Muscle layer of colon (tissue), 2 donors: Measurements from ENCODE around the gene ABCC8.

ENCODE experiments used
- H3K27ac ChIP-seq: one replicate; pipeline ENCODE4 v1.7.0; 2013; ENCODE audit warnings: low read depth, mild to moderate bottlenecking, low read length, moderate library complexity
- H3K27me3 ChIP-seq, 2 donors: one replicate each; pipeline ENCODE4 v1.7.0; 2013; ENCODE audit warnings: low read length in 2 of 2, mild to moderate bottlenecking in 2 of 2; ENCODE audit not compliant: insufficient read depth in 2 of 2, control insufficient read depth in 1 of 2
- H3K36me3 ChIP-seq: one replicate; pipeline ENCODE4 v1.7.0; 2013; ENCODE audit warnings: mild to moderate bottlenecking, low read length; ENCODE audit not compliant: insufficient read depth
- H3K4me1 ChIP-seq: one replicate; pipeline ENCODE4 v1.7.0; 2013; ENCODE audit warnings: mild to moderate bottlenecking, low read length; ENCODE audit not compliant: insufficient read depth
- H3K4me3 ChIP-seq, 2 donors: one replicate each; pipeline ENCODE4 v1.7.0; 2013; ENCODE audit warnings: low read length in 2 of 2, low read depth in 1 of 2, mild to moderate bottlenecking in 1 of 2, moderate library complexity in 1 of 2
- H3K9ac ChIP-seq: one replicate; pipeline ENCODE4 v1.7.0; 2013; ENCODE audit warnings: low read length
- H3K9me3 ChIP-seq: one replicate; pipeline ENCODE4 v1.7.0; 2013; ENCODE audit warnings: mild to moderate bottlenecking, low read length
- donor health status: abdominal sarcoma.
- donor health status: Adenocarcinoma of cecum.

Gene ABCC8

GRCh38 chr11:17483505-17483904 is 6.9 kb upstream of the ABCC8 start:
- Histone ChIP-seq H3K27ac (no peak overlapping the region), H3K9me3 (no peaks in the 10 kb centered on the region), H3K4me1 (no peaks in the 10 kb centered on the region), H3K27me3 (peaks cover 0 to 4% of the 10 kb centered on the region in 2 donors), H3K4me3 (no peak overlapping the region), H3K36me3 (no peaks in the 10 kb centered on the region), H3K9ac (no peak overlapping the region)

- no peak overlapping the region for H3K27ac ChIP-seq
- no peaks in the 10 kb centered on the region for H3K9me3 ChIP-seq
- no peak overlapping the region for H3K4me3 ChIP-seq
- H3K4me1 ChIP-seq = no peaks in the 10 kb centered on the region
- H3K36me3 ChIP-seq = no peaks in the 10 kb centered on the region
- H3K9ac ChIP-seq = no peak overlapping the region
- H3K27me3 ChIP-seq = peaks cover 10 to 11% of the 10 kb centered on the region in 2 donors
Measured at GRCh38 chr11:17481905-17482304, 5.3 kb upstream of the ABCC8 start.

GRCh38 chr11:17479284-17480214 is 2.9 kb upstream of the ABCC8 start:
- Histone ChIP-seq H3K4me3 (no peak overlapping the region), H3K9me3 (no peaks in the 10 kb centered on the region), H3K36me3 (no peaks in the 10 kb centered on the region), H3K4me1 (no peaks in the 10 kb centered on the region), H3K9ac (no peak overlapping the region), H3K27me3 (peaks cover 21 to 26% of the 10 kb centered on the region in 2 donors), H3K27ac (no peak overlapping the region)

GRCh38 chr11:17478070-17478469 is 1.4 kb upstream of the ABCC8 start:
- no peaks in the 10 kb centered on the region for H3K4me1 ChIP-seq
- peaks cover 21 to 31% of the 10 kb centered on the region in 2 donors for H3K27me3 ChIP-seq

GRCh38 chr11:17477361-17477760 is 716 bp upstream of the ABCC8 start:
- Histone ChIP-seq H3K36me3 (no peaks in the 10 kb centered on the region), H3K9me3 (no peaks in the 10 kb centered on the region), H3K4me3 (no peak overlapping the region), H3K27ac (no peak overlapping the region), H3K27me3 (peaks cover 21 to 32% of the 10 kb centered on the region in 2 donors), H3K9ac (no peak overlapping the region), H3K4me1 (no peaks in the 10 kb centered on the region)

More at GRCh38 chr11:17478070-17478469, 1.4 kb upstream of the ABCC8 start:
- Histone ChIP-seq H3K9ac (no peak overlapping the region), H3K9me3 (no peaks in the 10 kb centered on the region), H3K4me3 (no peak overlapping the region), H3K36me3 (no peaks in the 10 kb centered on the region), H3K27ac (no peak overlapping the region)

- Histone ChIP-seq H3K27me3 (peaks cover 21 to 32% of the 10 kb centered on the region in 2 donors), H3K4me3 (no peak overlapping the region)
Measured at GRCh38 chr11:17477084-17477333, 364 bp upstream of the ABCC8 start.

GRCh38 chr11:17475666-17476316 is 854 bp downstream of the ABCC8 start:
- peaks cover 21 to 32% of the 10 kb centered on the region in 2 donors for H3K27me3 ChIP-seq
- no peaks in the 10 kb centered on the region for H3K4me1 ChIP-seq
- no peak overlapping the region for H3K4me3 ChIP-seq
- H3K27ac ChIP-seq = no peak overlapping the region
- H3K9me3 ChIP-seq = no peaks in the 10 kb centered on the region
- no peaks in the 10 kb centered on the region for H3K36me3 ChIP-seq
- no peak overlapping the region for H3K9ac ChIP-seq

More at GRCh38 chr11:17477084-17477333, 364 bp upstream of the ABCC8 start:
- Histone ChIP-seq H3K36me3 (no peaks in the 10 kb centered on the region), H3K9me3 (no peaks in the 10 kb centered on the region), H3K9ac (no peak overlapping the region), H3K4me1 (no peaks in the 10 kb centered on the region), H3K27ac (no peak overlapping the region)

- no peaks in the 10 kb centered on the region for H3K4me1 ChIP-seq
- H3K9me3 ChIP-seq = no peaks in the 10 kb centered on the region
- H3K36me3 ChIP-seq = no peaks in the 10 kb centered on the region
- no peak overlapping the region for H3K27ac ChIP-seq
- peaks cover 17 to 31% of the 10 kb centered on the region in 2 donors for H3K27me3 ChIP-seq
- no peak overlapping the region for H3K9ac ChIP-seq
- no peak overlapping the region for H3K4me3 ChIP-seq
Measured at GRCh38 chr11:17473071-17473744, 3.4 kb downstream of the ABCC8 start.

GRCh38 chr11:17472467-17472866 is 4.2 kb downstream of the ABCC8 start:
- Histone ChIP-seq H3K4me1 (no peaks in the 10 kb centered on the region), H3K9me3 (no peaks in the 10 kb centered on the region), H3K27me3 (peaks cover 11 to 23% of the 10 kb centered on the region in 2 donors), H3K36me3 (no peaks in the 10 kb centered on the region), H3K9ac (no peak overlapping the region), H3K27ac (no peak overlapping the region), H3K4me3 (no peak overlapping the region)

GRCh38 chr11:17471501-17471900 is 5.1 kb downstream of the ABCC8 start:
- Histone ChIP-seq H3K4me3 (no peak overlapping the region), H3K27ac (no peak overlapping the region), H3K9ac (no peak overlapping the region), H3K27me3 (peaks cover 11 to 20% of the 10 kb centered on the region in 2 donors), H3K36me3 (no peaks in the 10 kb centered on the region), H3K9me3 (no peaks in the 10 kb centered on the region), H3K4me1 (no peaks in the 10 kb centered on the region)

GRCh38 chr11:17469998-17470397 is 6.6 kb downstream of the ABCC8 start:
- H3K4me3 ChIP-seq = no peak overlapping the region
- H3K9me3 ChIP-seq = no peaks in the 10 kb centered on the region
- H3K27ac ChIP-seq = no peak overlapping the region
- H3K4me1 ChIP-seq = no peaks in the 10 kb centered on the region
- no peaks in the 10 kb centered on the region for H3K36me3 ChIP-seq
- no peak overlapping the region for H3K9ac ChIP-seq
- H3K27me3 ChIP-seq = peaks cover 5 to 7% of the 10 kb centered on the region in 2 donors
